ENCODE data around the gene UBR1.
A peak's percentile ranks its signal among the peaks of the same experiment; 100 is the strongest.
"Not testable (repeated sequence)": the region's sequence is repeated elsewhere in the genome, so short reads cannot be mapped to it uniquely, and the experiment has no call there.

UBR1 gene

GRCh38 chr15:42914728-42915497 is 190.9 kb downstream of the UBR1 start:
- H3K27ac ChIP-seq = no peak overlapping the region
- CTCF ChIA-PET = interaction anchor here (0.6 to 1.0 kb wide), 2 partner anchors 11 to 118 kb away, joined by 3 read pairs; no protein-coding TSS in a partner anchor
- POLR2A ChIA-PET (ENCODE audit: low non-redundant PET) = no interaction called here
- TF ChIP-seq, protein P1, sequence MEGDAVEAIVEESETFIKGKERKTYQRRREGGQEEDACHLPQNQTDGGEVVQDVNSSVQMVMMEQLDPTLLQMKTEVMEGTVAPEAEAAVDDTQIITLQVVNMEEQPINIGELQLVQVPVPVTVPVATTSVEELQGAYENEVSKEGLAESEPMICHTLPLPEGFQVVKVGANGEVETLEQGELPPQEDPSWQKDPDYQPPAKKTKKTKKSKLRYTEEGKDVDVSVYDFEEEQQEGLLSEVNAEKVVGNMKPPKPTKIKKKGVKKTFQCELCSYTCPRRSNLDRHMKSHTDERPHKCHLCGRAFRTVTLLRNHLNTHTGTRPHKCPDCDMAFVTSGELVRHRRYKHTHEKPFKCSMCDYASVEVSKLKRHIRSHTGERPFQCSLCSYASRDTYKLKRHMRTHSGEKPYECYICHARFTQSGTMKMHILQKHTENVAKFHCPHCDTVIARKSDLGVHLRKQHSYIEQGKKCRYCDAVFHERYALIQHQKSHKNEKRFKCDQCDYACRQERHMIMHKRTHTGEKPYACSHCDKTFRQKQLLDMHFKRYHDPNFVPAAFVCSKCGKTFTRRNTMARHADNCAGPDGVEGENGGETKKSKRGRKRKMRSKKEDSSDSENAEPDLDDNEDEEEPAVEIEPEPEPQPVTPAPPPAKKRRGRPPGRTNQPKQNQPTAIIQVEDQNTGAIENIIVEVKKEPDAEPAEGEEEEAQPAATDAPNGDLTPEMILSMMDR (conservative IDR thresholded peaks at IDR 0.05; ENCODE audit: low read depth) = no peak
- no peak for DNase-seq (ENCODE audit: low spot score)

GRCh38 chr15:42911058-42911592 is 194.7 kb downstream of the UBR1 start:
- H3K27ac ChIP-seq = peak overlapping the region; percentile 45; the same call in 1 of the 2 replicates
- ChIA-PET CTCF (interaction anchor here (0.6 to 1.0 kb wide), 3 partner anchors 15 to 174 kb away, joined by 3 to 4 read pairs (median 3); no protein-coding TSS in a partner anchor), POLR2A (ENCODE audit: low non-redundant PET) (no interaction called here)
- TF ChIP-seq, protein P1 (conservative IDR thresholded peaks at IDR 0.05; ENCODE audit: low read depth) = no peak
- no peak for DNase-seq (ENCODE audit: low spot score)

DNA sequence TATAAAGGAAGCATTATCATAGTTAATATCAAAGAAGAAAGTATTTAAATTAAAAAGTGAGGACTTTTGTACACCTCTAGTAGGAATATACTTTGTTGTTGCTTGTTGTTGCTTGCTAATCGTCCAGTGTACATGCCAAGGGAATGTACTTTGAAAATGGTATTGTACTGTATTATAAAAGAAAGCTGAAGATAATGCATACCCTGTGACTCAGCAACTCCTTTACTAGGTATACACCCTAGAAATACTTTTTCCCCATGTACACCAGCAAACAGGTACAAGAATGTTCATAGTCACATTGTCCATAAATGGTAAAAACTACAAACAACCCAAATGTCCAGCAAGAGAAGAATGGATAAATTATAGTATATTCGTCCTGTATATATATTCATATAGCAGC is 197.3 kb downstream of the UBR1 start:
- POLR2A ChIA-PET (ENCODE audit: low non-redundant PET) = no interaction called here
- CTCF ChIA-PET = interaction anchor here (1.2 kb wide), 1 partner anchor 18 kb away, joined by 4 read pairs; no protein-coding TSS in a partner anchor
- DNase-seq (ENCODE audit: low spot score) = no peak
- H3K27ac ChIP-seq = no peak overlapping the region
- TF ChIP-seq, protein P1 (conservative IDR thresholded peaks at IDR 0.05; ENCODE audit: low read depth) = no peak

DNA sequence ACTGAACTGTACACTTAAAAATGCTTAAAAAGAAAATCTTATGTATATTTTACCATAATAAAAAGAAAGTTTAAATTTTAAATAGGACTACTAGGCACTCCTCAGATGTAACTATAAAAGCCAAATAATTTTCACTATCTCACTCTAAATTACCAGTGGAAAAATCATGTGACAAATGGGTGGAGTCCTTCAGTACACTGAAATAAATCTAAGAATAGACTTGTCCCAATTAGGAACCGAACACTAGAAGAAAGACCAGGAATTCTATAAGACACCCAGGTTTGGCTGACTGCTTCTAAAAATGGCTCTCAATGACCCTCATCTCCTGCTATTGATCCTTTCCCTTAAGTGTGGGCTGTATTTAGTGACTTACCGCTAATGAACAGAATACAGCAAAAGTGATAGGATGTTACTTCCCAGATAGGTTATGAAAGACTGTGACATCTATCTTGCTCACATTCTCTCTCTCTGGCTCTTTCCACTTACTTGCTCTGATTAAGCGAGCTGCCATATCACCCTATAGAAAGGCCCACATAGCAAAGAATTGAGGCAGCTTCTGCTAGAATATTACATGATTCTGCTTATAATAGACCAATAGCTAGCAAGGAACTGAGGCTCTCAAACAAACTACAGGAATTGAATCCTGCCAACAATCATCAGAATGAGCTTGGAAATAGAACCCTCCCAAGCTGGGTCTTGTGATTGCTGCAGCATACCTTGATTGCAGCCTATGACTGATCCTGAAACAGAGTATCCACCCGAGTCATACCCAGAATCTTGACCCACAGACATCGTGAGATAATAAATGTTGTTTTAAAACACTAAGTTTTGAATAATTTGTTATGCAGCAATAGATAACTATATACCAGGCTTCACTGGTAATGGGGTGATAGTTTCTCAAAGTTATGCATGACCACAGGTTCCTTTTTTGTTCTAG is 202.2 kb downstream of the UBR1 start:
- no peak overlapping the region for H3K27ac ChIP-seq
- TF ChIP-seq, protein P1 (conservative IDR thresholded peaks at IDR 0.05; ENCODE audit: low read depth) = no peak
- no peak for DNase-seq (ENCODE audit: low spot score)
- ChIA-PET CTCF (interaction anchor here (0.6 kb wide), 1 partner anchor 444 kb away, joined by 5 read pairs; no protein-coding TSS in a partner anchor), POLR2A (ENCODE audit: low non-redundant PET) (no interaction called here)

DNA sequence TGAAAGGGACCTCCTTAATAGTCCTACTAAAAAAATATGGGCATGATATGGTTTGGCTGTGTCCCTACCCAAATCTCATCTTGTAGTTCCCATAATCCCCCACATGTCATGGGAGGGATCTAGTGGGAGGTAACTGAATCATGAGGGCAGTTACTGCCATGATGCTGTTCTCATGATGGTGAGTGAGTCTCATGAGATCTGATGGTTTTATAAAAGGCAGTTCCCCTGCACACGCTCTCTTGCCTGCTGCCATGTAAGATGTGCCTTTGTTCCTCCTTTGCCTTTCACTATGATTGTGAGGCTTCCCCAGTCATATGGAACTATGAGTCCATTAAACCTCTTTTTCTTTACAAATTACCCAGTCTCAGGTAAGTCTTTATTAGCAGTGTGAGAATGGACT is 211.9 kb downstream of the UBR1 start:
- H3K27ac ChIP-seq; POLR2A ChIA-PET (ENCODE audit: low non-redundant PET); DNase-seq (ENCODE audit: low spot score): not testable (repeated sequence)
- CTCF ChIA-PET = interaction anchor here (0.6 kb wide), 1 partner anchor 374 kb away, joined by 3 read pairs; no protein-coding TSS in a partner anchor

Data from RWPE1 (cell line).